ENCODE results near the gene ZSWIM5.

Gene ZSWIM5

GRCh38 chr1:45200906-45201500 lies 5.4 kb downstream of the ZSWIM5 start:
- Histone ChIP-seq H3K9ac (ENCODE audit: low read length) (no peak overlapping the region), H2AFZ (ENCODE audit: low read length) (no peak overlapping the region), H3K4me1 (ENCODE audit: low read length) (no peaks in the 10 kb centered on the region), H3K4me2 (ENCODE audit: low read depth, low read length) (no peak overlapping the region), H3K79me2 (ENCODE audit: low read length) (no peaks in the 10 kb centered on the region), H4K20me1 (ENCODE audit: insufficient read depth, low read length) (no peaks in the 10 kb centered on the region), H3K27me3 (replicated peaks; ENCODE audit: insufficient read depth, low read length) (no peaks in the 10 kb centered on the region), H3K9me2 (replicated peaks; ENCODE audit: insufficient read depth, low read length) (no peaks in the 10 kb centered on the region), H3K36me3 (replicated peaks; ENCODE audit: insufficient read depth, low read length) (no peaks in the 10 kb centered on the region), H3F3A (ENCODE audit: insufficient read depth, low read length) (no peaks in the 10 kb centered on the region), H3K9me3 (replicated peaks; ENCODE audit: insufficient read depth, low read length) (no peaks in the 10 kb centered on the region), H3K4me3 (ENCODE audit: low read length) (no peak overlapping the region), H3K27ac (ENCODE audit: low read length) (no peak overlapping the region)
- DNase-seq: no peak
- TF ChIP-seq EZH2 (optimal IDR thresholded peaks at IDR 0.05; ENCODE audit: low read depth, low read length) (no peak), EZH2phosphoT487 (IDR thresholded peaks at IDR 0.05; ENCODE audit: low read length) (no peak), CTCF (IDR thresholded peaks at IDR 0.05; ENCODE audit: low read length) (no peak)

- no peak for TF ChIP-seq CTCF (IDR thresholded peaks at IDR 0.05; ENCODE audit: low read length)
- TF ChIP-seq EZH2 (optimal IDR thresholded peaks at IDR 0.05; ENCODE audit: low read depth, low read length): no peak
- TF ChIP-seq EZH2phosphoT487 (IDR thresholded peaks at IDR 0.05; ENCODE audit: low read length): no peak
- Histone ChIP-seq H4K20me1 (ENCODE audit: insufficient read depth, low read length) (no peaks in the 10 kb centered on the region), H3K9me2 (replicated peaks; ENCODE audit: insufficient read depth, low read length) (no peaks in the 10 kb centered on the region), H3K27ac (ENCODE audit: low read length) (no peak overlapping the region), H3K9me3 (replicated peaks; ENCODE audit: insufficient read depth, low read length) (no peaks in the 10 kb centered on the region), H3F3A (ENCODE audit: insufficient read depth, low read length) (no peaks in the 10 kb centered on the region), H3K9ac (ENCODE audit: low read length) (no peak overlapping the region), H3K27me3 (replicated peaks; ENCODE audit: insufficient read depth, low read length) (no peaks in the 10 kb centered on the region), H3K4me3 (ENCODE audit: low read length) (no peak overlapping the region), H3K4me2 (ENCODE audit: low read depth, low read length) (no peak overlapping the region), H3K4me1 (ENCODE audit: low read length) (no peaks in the 10 kb centered on the region), H2AFZ (ENCODE audit: low read length) (no peak overlapping the region), H3K79me2 (ENCODE audit: low read length) (no peaks in the 10 kb centered on the region), H3K36me3 (replicated peaks; ENCODE audit: insufficient read depth, low read length) (no peaks in the 10 kb centered on the region)
- DNase-seq: no peak
Observed at GRCh38 chr1:45200435-45200834, 6.0 kb downstream of the ZSWIM5 start.

GRCh38 chr1:45198185-45198584 lies 8.2 kb downstream of the ZSWIM5 start:
- Histone ChIP-seq H2AFZ (ENCODE audit: low read length) (no peak overlapping the region), H3F3A (ENCODE audit: insufficient read depth, low read length) (no peaks in the 10 kb centered on the region), H3K36me3 (replicated peaks; ENCODE audit: insufficient read depth, low read length) (no peaks in the 10 kb centered on the region), H3K4me1 (ENCODE audit: low read length) (no peaks in the 10 kb centered on the region), H3K9ac (ENCODE audit: low read length) (no peak overlapping the region), H4K20me1 (ENCODE audit: insufficient read depth, low read length) (no peaks in the 10 kb centered on the region), H3K27me3 (replicated peaks; ENCODE audit: insufficient read depth, low read length) (no peaks in the 10 kb centered on the region), H3K27ac (ENCODE audit: low read length) (no peak overlapping the region), H3K9me3 (replicated peaks; ENCODE audit: insufficient read depth, low read length) (no peaks in the 10 kb centered on the region), H3K79me2 (ENCODE audit: low read length) (no peaks in the 10 kb centered on the region), H3K9me2 (replicated peaks; ENCODE audit: insufficient read depth, low read length) (no peaks in the 10 kb centered on the region), H3K4me3 (ENCODE audit: low read length) (no peak overlapping the region), H3K4me2 (ENCODE audit: low read depth, low read length) (no peak overlapping the region)
- no peak for TF ChIP-seq CTCF (IDR thresholded peaks at IDR 0.05; ENCODE audit: low read length)
- DNase-seq: no peak
